ENCODE data around the gene PDCD4.
A peak's percentile ranks its signal among the peaks of the same experiment; 100 is the strongest.

PDCD4 gene

DNA sequence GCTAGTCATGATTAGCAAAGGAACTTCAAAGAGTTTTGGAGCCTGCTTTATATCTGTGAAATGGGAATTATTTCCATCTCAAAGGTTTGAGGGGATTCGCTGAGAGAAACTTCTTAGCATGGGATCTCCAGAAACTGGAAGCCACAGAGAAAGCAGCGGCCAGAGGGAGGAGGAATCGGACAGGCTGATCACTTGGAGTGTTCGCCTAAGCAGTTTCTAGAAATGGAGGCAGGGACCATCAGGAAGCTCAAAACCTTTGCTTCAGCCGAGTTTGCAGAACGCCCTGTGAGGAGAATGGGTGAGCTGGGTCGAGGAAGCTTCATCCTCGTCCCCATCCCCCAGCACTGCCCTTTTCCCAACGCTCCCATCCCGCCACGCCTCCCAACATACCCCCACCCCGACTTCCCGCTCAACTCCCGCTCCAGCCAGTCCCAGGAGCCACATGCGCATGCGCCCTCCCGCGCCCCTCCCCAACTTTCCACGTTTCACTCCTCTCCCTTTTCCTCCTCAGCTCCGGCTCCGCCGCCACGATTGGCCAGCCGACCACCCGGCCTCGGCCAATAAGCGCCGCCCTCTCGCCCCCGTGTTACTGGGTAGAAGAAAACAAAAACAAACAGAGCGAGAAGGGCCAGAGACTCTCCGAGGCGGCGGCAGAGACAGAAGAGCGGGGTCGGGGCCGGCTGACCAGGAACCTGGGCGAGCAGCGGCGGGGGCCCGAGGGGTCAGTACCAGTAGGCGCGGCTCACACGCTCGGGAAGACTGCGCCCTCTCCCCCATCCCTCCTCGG is at the start of gene PDCD4:
Gene PDCD4 (plus strand): TSS at position 631 of the 787 bp plus-strand sequence. CDS start 4,100 bp downstream, outside the sequence.
- DNase-seq (ENCODE audit: low spot score), result peak; percentile 99

- no peak for DNase-seq (ENCODE audit: low spot score)
Measured at GRCh38 chr10:110822035-110822711, 49.6 kb upstream of the PDCD4 start.

- DNase-seq (ENCODE audit: low spot score), result peak; percentile 33
Measured at GRCh38 chr10:110822712-110823311, 48.9 kb upstream of the PDCD4 start.

GRCh38 chr10:110824152-110824441 is 47.6 kb upstream of the PDCD4 start:
- DNase-seq (ENCODE audit: low spot score), result no peak

GRCh38 chr10:110824660-110825059 is 47.1 kb upstream of the PDCD4 start:
- DNase-seq (ENCODE audit: low spot score), result no peak

- DNase-seq (ENCODE audit: low spot score), result no peak
Measured at GRCh38 chr10:110825508-110825907, 46.2 kb upstream of the PDCD4 start.

GRCh38 chr10:110827410-110827809 is 44.3 kb upstream of the PDCD4 start:
- DNase-seq (ENCODE audit: low spot score), result no peak

GRCh38 chr10:110827875-110828274 is 43.9 kb upstream of the PDCD4 start:
- no peak for DNase-seq (ENCODE audit: low spot score)

- no peak for DNase-seq (ENCODE audit: low spot score)
Measured at GRCh38 chr10:110828525-110828924, 43.2 kb upstream of the PDCD4 start.

DNA sequence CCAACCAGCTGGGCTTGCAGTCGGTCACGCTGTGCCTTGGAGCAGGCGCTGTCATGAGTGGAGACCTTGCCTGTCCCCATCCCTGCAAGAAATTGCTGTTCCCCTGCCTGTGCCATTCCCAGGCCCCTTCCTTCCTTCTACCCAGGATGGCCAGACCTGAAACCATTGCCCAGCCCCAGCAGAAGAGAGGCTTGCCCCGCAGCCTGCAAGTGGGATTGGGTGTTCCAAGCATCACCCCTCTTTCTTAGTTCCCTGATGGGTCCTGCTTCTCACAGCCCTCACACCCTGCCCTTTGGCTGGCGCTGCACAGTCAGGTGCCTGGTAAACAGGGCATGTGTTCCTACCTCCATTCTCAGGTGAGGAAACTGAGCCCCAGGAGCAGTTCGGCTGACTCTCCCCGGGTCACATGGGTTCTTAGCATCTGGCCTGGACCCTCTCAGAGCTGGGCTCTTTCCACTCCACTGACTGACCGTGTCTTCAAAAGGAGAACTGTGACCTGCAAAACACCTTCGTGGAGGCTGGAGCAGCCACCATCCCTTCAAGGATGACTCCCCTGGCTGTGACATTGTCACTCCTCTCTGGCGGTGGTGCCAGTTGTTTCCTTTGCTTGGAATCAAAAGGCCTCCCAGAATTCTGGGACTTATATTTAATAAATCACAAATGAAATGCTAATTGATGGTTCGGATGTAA is 41.9 kb upstream of the PDCD4 start:
- no peak for DNase-seq (ENCODE audit: low spot score)

GRCh38 chr10:110833234-110833940 is 38.3 kb upstream of the PDCD4 start:
- no peak for DNase-seq (ENCODE audit: low spot score)

GRCh38 chr10:110833941-110834628 is 37.6 kb upstream of the PDCD4 start:
- no peak for DNase-seq (ENCODE audit: low spot score)

DNA sequence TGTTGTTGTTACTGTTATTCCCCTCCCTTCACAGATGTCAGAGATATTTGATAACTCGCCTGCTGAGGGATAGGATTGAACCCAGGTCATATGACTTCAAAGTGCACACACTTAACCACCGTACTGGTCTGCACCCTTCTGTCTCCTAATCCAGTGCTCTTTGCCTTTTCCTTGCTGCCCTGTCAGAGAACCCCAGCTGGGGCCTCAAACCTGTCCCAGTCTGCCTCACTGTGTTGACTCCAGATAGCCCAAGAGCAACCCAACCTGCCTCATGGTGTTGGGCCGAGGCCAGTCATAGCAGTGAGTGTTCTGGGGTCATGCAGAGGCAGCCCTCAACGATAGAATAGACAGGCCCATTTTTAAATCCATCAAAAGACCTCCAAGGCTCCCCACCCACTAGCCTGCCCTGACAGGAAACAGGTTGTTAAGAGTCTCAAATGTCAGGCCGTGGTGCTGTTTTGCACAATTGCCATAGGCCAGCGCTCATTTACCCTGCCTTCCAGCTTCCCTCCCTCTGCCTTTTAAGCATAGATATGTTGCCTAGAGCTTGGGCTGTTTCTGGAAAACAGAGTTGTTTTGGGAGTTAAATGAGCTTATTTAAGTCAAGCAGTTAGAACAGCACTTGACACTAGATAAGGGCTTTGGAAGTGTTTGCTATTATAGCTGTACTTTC is 37.0 kb upstream of the PDCD4 start:
- no peak for DNase-seq (ENCODE audit: low spot score)

GRCh38 chr10:110835841-110836240 is 35.9 kb upstream of the PDCD4 start:
- DNase-seq (ENCODE audit: low spot score), result no peak

DNA sequence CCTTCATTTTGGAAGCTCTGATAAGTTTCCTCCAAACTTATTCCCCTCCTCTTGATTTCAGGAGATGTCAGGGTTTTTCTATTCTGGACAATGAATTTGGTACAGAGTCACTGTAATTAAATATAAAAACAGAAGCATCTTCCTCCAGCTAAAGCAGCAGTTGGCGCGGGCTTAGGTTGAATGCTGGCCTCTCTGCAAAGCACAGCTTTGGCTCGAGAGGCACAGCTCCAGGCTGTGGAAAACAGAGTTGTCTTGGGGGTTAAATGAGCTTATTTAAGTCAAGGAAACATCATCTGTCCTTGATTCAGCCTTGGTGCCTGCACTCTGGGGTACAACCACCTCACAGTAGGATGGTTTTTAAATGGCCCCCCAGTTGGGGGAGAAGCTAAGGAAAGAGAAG is 35.0 kb upstream of the PDCD4 start:
- no peak for DNase-seq (ENCODE audit: low spot score)

- no peak for DNase-seq (ENCODE audit: low spot score)
Measured at GRCh38 chr10:110837418-110838171, 34.1 kb upstream of the PDCD4 start.

- no peak for DNase-seq (ENCODE audit: low spot score)
Measured at GRCh38 chr10:110840225-110840922, 31.4 kb upstream of the PDCD4 start.

GRCh38 chr10:110840923-110841428 is 30.8 kb upstream of the PDCD4 start:
- no peak for DNase-seq (ENCODE audit: low spot score)

DNA sequence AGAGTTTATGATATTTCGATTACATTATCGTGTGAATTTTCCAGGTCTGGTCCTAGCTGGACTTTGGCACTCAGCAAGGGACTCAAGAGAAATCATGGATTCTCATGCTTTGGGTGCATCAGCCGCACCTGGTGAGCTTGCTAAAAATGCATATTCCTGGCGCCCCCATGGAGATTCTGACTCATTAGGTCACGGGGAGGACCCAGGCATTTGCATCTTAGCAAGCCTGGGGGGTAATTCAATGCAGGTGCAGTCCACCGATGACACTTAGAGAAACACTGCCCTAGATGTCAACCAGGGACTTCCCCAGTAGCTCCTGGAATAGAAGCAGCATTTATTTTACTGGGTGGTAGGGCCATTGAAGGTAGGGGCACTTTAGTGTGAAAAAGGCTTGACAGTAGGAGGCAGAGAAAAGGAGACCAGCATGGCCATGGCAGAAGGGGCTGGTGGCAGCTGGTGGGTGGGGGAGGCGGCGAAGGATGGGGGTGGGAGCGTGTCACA is 29.9 kb upstream of the PDCD4 start:
- DNase-seq (ENCODE audit: low spot score), result no peak
